H1 (cell line): ENCODE results near the gene LMX1B. TPM values are rescaled to one million over a fixed set of nuclear protein-coding genes. Genes with fewer than 3 reads are reported as not detected.

Experiments used
- CTCF ChIA-PET: fragments of 300-600 bp; sonication (Branson Sonifier 250); formaldehyde crosslinking; loops from one replicate; lab custom pipeline; 2021; ENCODE audit not compliant: partially characterized antibody; lab: Charles Lee
- POLR2A ChIA-PET: fragments of 300-600 bp; sonication (Branson Sonifier 250); formaldehyde crosslinking; loops from one replicate; lab custom pipeline; 2021; ENCODE audit warnings: inconsistent platforms; ENCODE audit not compliant: partially characterized antibody; lab: Charles Lee
- DNase-seq, 2 experiments: peaks; one replicate each; pipeline versions ENCODE4 v3.0.0 to v3.0.0-alpha.2; 2010 to 2022; ENCODE audit warnings: low spot score in 2 of 2, low read depth in 1 of 2, mixed read lengths in 1 of 2
- FAIRE-seq: peaks from 2 replicates; lab custom pipeline; 2011; peaks lifted over from hg19 to GRCh38; lab: Jason Lieb, UNC
- H2AFZ ChIP-seq: 2 replicates; pipeline ENCODE4 v1.8.1; 2012; ENCODE audit warnings: low read length, inconsistent platforms
- H2AK5ac ChIP-seq: 2 replicates; pipeline ENCODE4 v1.6.1; 2013; ENCODE audit warnings: low read depth, low read length
- H2BK120ac ChIP-seq: replicated peaks from 2 replicates; pipeline ENCODE3; 2013; ENCODE audit warnings: low read depth, low read length, inconsistent platforms
- H2BK12ac ChIP-seq: 2 replicates; pipeline ENCODE4 v1.6.1; 2013; ENCODE audit warnings: low read depth, low read length
- H2BK15ac ChIP-seq: 2 replicates; pipeline ENCODE4 v1.6.1; 2013; ENCODE audit warnings: low read length
- H2BK20ac ChIP-seq: 2 replicates; pipeline ENCODE4 v1.6.1; 2013; ENCODE audit warnings: low read length
- H2BK5ac ChIP-seq: 2 replicates; pipeline ENCODE4 v1.6.1; 2013; ENCODE audit warnings: low read depth, low read length
- H3K14ac ChIP-seq: 2 replicates; pipeline ENCODE4 v1.6.1; 2013; ENCODE audit warnings: inconsistent platforms; ENCODE audit not compliant: insufficient read length
- H3K18ac ChIP-seq: 2 replicates; pipeline ENCODE4 v1.6.1; 2013; ENCODE audit warnings: low read length; ENCODE audit errors: extremely low read depth
- H3K23ac ChIP-seq: 2 replicates; pipeline ENCODE4 v1.6.1; 2013; ENCODE audit warnings: inconsistent platforms; ENCODE audit not compliant: insufficient read length
- H3K23me2 ChIP-seq: 2 replicates; pipeline ENCODE4 v1.6.1; 2013; ENCODE audit warnings: low read depth, low read length
- H3K27ac ChIP-seq: 2 replicates; pipeline ENCODE4 v1.6.1; 2011; ENCODE audit warnings: low read depth, low read length, inconsistent platforms
- H3K27me3 ChIP-seq, 4 experiments: replicated peaks in 1 of 4; 1 replicate in 1 of 4; 2 replicates in 3 of 4; pipeline versions ENCODE4 v1.6.1 to v1.8.1; 2011 to 2013; ENCODE audit warnings: low read length in 3 of 4, mild to moderate bottlenecking in 3 of 4, inconsistent platforms in 2 of 4, mixed read lengths in 2 of 4, moderate library complexity in 1 of 4; ENCODE audit not compliant: control insufficient read depth in 3 of 4, insufficient read depth in 3 of 4; ENCODE audit errors: extremely low read depth in 1 of 4
- H3K36me3 ChIP-seq, 4 experiments: 2 replicates each; pipeline versions ENCODE4 v1.6.1 to v1.8.1; 2011 to 2013; ENCODE audit warnings: mild to moderate bottlenecking in 4 of 4, low read length in 3 of 4, moderate library complexity in 2 of 4, control low read depth in 1 of 4, inconsistent platforms in 1 of 4; ENCODE audit not compliant: insufficient read depth in 4 of 4, control insufficient read depth in 2 of 4
- H3K4ac ChIP-seq: replicated peaks from 2 replicates; pipeline ENCODE3; 2013; ENCODE audit warnings: low read length, low read depth, mixed read lengths, inconsistent platforms; ENCODE audit not compliant: insufficient read length
- H3K4me1 ChIP-seq, 4 experiments: replicated peaks in 1 of 4; 1 replicate in 1 of 4; 2 replicates in 3 of 4; pipeline versions ENCODE4 v1.6.1 to v1.8.1; 2011 to 2013; ENCODE audit warnings: low read length in 3 of 4, inconsistent platforms in 2 of 4, mixed read lengths in 1 of 4; ENCODE audit not compliant: insufficient read depth in 4 of 4, control insufficient read depth in 3 of 4
- H3K4me2 ChIP-seq, 2 experiments: 2 replicates each; pipeline versions ENCODE4 v1.6.1 to v1.8.1; 2011 to 2013; ENCODE audit warnings: low read depth in 2 of 2, low read length in 2 of 2, control low read depth in 1 of 2, inconsistent platforms in 1 of 2, mild to moderate bottlenecking in 1 of 2; ENCODE audit not compliant: insufficient read depth in 1 of 2
- H3K4me3 ChIP-seq, 4 experiments: fragments of 200-600, 300-600 bp in 1 of 4; sonication (generic), shearing (Covaris generic), sonication (Bioruptor Twin) in 1 of 4; 2 replicates each; pipeline versions ENCODE4 v1.5.1 to v1.8.1; 2011 to 2016; ENCODE audit warnings: low read length in 4 of 4, low read depth in 3 of 4, control low read depth in 2 of 4, inconsistent platforms in 2 of 4, mild to moderate bottlenecking in 2 of 4, mixed read lengths in 1 of 4, moderate library complexity in 1 of 4; ENCODE audit not compliant: insufficient read depth in 2 of 4; ENCODE audit errors: extremely low read depth in 1 of 4
- H3K56ac ChIP-seq: replicated peaks from 2 replicates; pipeline ENCODE3; 2013; ENCODE audit warnings: low read depth, mild to moderate bottlenecking, mixed read lengths, low read length, inconsistent platforms; ENCODE audit not compliant: insufficient read length
- H3K79me1 ChIP-seq: 2 replicates; pipeline ENCODE4 v1.6.1; 2013; ENCODE audit warnings: low read depth, low read length, control low read depth
- H3K79me2 ChIP-seq, 2 experiments: 2 replicates each; pipeline versions ENCODE4 v1.6.1 to v1.8.1; 2012 to 2013; ENCODE audit warnings: low read length in 2 of 2, mild to moderate bottlenecking in 2 of 2, inconsistent platforms in 1 of 2; ENCODE audit not compliant: insufficient read depth in 2 of 2, control insufficient read depth in 1 of 2
- H3K9ac ChIP-seq, 4 experiments: replicated peaks in 1 of 4; 1 replicate in 1 of 4; 2 replicates in 3 of 4; pipeline versions ENCODE4 v1.6.1 to v1.8.1; 2011 to 2013; ENCODE audit warnings: low read depth in 3 of 4, low read length in 3 of 4, control low read depth in 2 of 4, mild to moderate bottlenecking in 2 of 4, moderate library complexity in 2 of 4, inconsistent platforms in 1 of 4; ENCODE audit errors: extremely low read depth in 1 of 4
- H3K9me3 ChIP-seq, 2 experiments: 2 replicates each; pipeline versions ENCODE4 v1.6.1 to v1.8.1; 2012 to 2013; ENCODE audit warnings: mild to moderate bottlenecking in 2 of 2, moderate library complexity in 2 of 2, control low read depth in 1 of 2, inconsistent platforms in 1 of 2, low read depth in 1 of 2, low read length in 1 of 2, mixed read lengths in 1 of 2; ENCODE audit not compliant: insufficient read depth in 2 of 2
- H4K20me1 ChIP-seq, 2 experiments: replicated peaks in 1 of 2; 2 replicates each; pipeline versions ENCODE3 to v1.8.1; 2011 to 2013; ENCODE audit warnings: inconsistent platforms in 2 of 2, low read length in 2 of 2, mild to moderate bottlenecking in 1 of 2; ENCODE audit not compliant: insufficient read depth in 2 of 2, control insufficient read depth in 1 of 2
- H4K5ac ChIP-seq: 2 replicates; pipeline ENCODE4 v1.6.1; 2013; ENCODE audit warnings: low read length, low read depth, mixed read lengths, inconsistent platforms; ENCODE audit not compliant: insufficient read length
- H4K8ac ChIP-seq: 2 replicates; pipeline ENCODE4 v1.8.0; 2013; ENCODE audit warnings: mild to moderate bottlenecking, moderate library complexity, low read length, inconsistent platforms; ENCODE audit not compliant: insufficient read depth; ENCODE audit errors: extremely low read depth
- H4K91ac ChIP-seq: replicated peaks from 2 replicates; pipeline ENCODE3; 2013; ENCODE audit warnings: low read length, mixed read lengths, inconsistent platforms; ENCODE audit not compliant: insufficient read length
- CBX8 ChIP-seq: fragments of 300-800, 300-1000 bp; sonication (generic); IDR thresholded peaks from 2 replicates; pipeline ENCODE4 v1.7.1; 2016; ENCODE audit warnings: low read depth, low read length, borderline replicate concordance
- CEBPB ChIP-seq: IDR thresholded peaks from 2 replicates; pipeline ENCODE4 v1.6.1; 2012; ENCODE audit warnings: low read depth, low read length
- CTBP2 ChIP-seq: IDR thresholded peaks from 2 replicates; pipeline ENCODE4 v1.7.0; 2011; ENCODE audit warnings: borderline replicate concordance, mild to moderate bottlenecking, moderate library complexity, mixed read lengths, low read length; ENCODE audit not compliant: insufficient read depth, insufficient read length
- EP300 ChIP-seq, 2 experiments: IDR thresholded peaks; 1 replicate in 1 of 2; 2 replicates in 1 of 2; pipeline ENCODE4 v1.6.1; 2011 to 2012; ENCODE audit warnings: low read depth in 2 of 2, low read length in 2 of 2, mild to moderate bottlenecking in 2 of 2, borderline replicate concordance in 1 of 2, inconsistent platforms in 1 of 2, moderate library complexity in 1 of 2
- HDAC6 ChIP-seq: IDR thresholded peaks from one replicate; pipeline ENCODE4 v1.7.1; 2012; ENCODE audit warnings: low read depth, mild to moderate bottlenecking, inconsistent platforms, low read length, moderate library complexity
- RAD21 ChIP-seq, 2 experiments: IDR thresholded peaks in 1 of 2; conservative IDR thresholded peaks in 1 of 2; 2 replicates each; pipeline ENCODE4 v1.6.1; 2011; ENCODE audit warnings: low read depth in 2 of 2, low read length in 2 of 2, improper control_type of control experiment in 1 of 2, inconsistent platforms in 1 of 2, mild to moderate bottlenecking in 1 of 2, moderate library complexity in 1 of 2
- RFX5 ChIP-seq: IDR thresholded peaks from 2 replicates; pipeline ENCODE4 v1.6.1; 2011; ENCODE audit warnings: low read depth, low read length, improper control_type of control experiment, borderline replicate concordance
- SAP30 ChIP-seq: fragments of 300-600 bp; sonication (generic); IDR thresholded peaks from 2 replicates; pipeline ENCODE4 v1.7.1; 2012; ENCODE audit warnings: low read length, moderate library complexity, mild to moderate bottlenecking, inconsistent platforms; ENCODE audit not compliant: insufficient read depth, insufficient replicate concordance
- SIN3A ChIP-seq, 2 experiments: IDR thresholded peaks in 1 of 2; conservative IDR thresholded peaks in 1 of 2; 2 replicates each; pipeline ENCODE4 v1.6.1; 2011 to 2012; ENCODE audit warnings: low read length in 2 of 2, improper control_type of control experiment in 1 of 2, low read depth in 1 of 2, mild to moderate bottlenecking in 1 of 2
- SRF ChIP-seq: IDR thresholded peaks from 2 replicates; pipeline ENCODE4 v1.6.1; 2011; ENCODE audit warnings: mild to moderate bottlenecking, low read depth, low read length, moderate library complexity
- USF2 ChIP-seq: IDR thresholded peaks from 2 replicates; pipeline ENCODE4 v1.6.1; 2011; ENCODE audit warnings: low read length, improper control_type of control experiment
- WGBS, 2 experiments: shearing (Covaris generic) in 1 of 2; methylation state at CpG; one replicate each; pipeline versions ENCODE4 v1.1.6 to v1.1.7; 2013 to 2015; ENCODE audit warnings: low lambda C conversion rate in 2 of 2, mixed read lengths in 2 of 2, inconsistent platforms in 1 of 2, low coverage in 1 of 2, missing lambda C conversion rate in 1 of 2; ENCODE audit not compliant: insufficient replicate concordance in 2 of 2, insufficient coverage in 1 of 2, insufficient read length in 1 of 2; ENCODE audit errors: extremely low coverage in 1 of 2, missing lambda C conversion rate in 1 of 2; 5-methylcytosine and 5-hydroxymethylcytosine counted together
- polyA plus RNA-seq, 7 experiments: library from polyadenylated mRNA; depleted of rRNA in 3 of 7; stranded (reverse) in 5 of 7; unstranded in 2 of 7; fragments of >200 nt in 5 of 7; fragments of 200-250 nt in 2 of 7; gene quantifications; 1 replicate in 5 of 7; 2 replicates in 1 of 7; 4 replicates in 1 of 7; pipeline versions ENCODE4 v1.2.1 to v1.2.3, GENCODE V29; 2011 to 2013; ENCODE audit warnings: missing spikeins in 2 of 7, mixed read lengths in 2 of 7
- total RNA-seq: library from RNA; stranded (reverse); fragmentation: NEBNext Ultra II Directional; extraction: Animal tissue kit (Norgen Biotek cat#: 25700); gene quantifications from 2 replicates; pipeline ENCODE4 v1.2.1, GENCODE V29; 2021

LMX1B gene
- total and polyA plus RNA-seq, 2 of the 8 experiments (the other 6 are each of a cell fraction or from before 2014, with no cell fraction given) = 0.09 to 0.37 TPM

GRCh38 chr9:126623314-126623666, 9.6 kb downstream of the LMX1B start:
- peak overlapping the region in 1 of 4 experiments; percentile 56; a peak in 2 of 8 replicates for H3K4me3 ChIP-seq

More at GRCh38 chr9:126623314-126623666, 9.6 kb downstream of the LMX1B start:
- peaks cover 6% of the 10 kb centered on the region; the same call in 1 of the 2 replicates for H3K23me2 ChIP-seq
- H2BK20ac ChIP-seq = 0 out of 2 replicates have a peak overlapping the region, but pooled peaks have one; percentile 9
- H2BK12ac ChIP-seq = peak overlapping the region; percentile 40; the same call in 1 of the 2 replicates
- H4K8ac ChIP-seq = no peak overlapping the region
- peak overlapping the region; percentile 80 to 81 for H3K4me2 ChIP-seq
- no peak overlapping the region for H2BK5ac ChIP-seq
- no peak overlapping the region for H3K56ac ChIP-seq
- peaks cover 0 to 27% of the 10 kb centered on the region in 2 experiments for H4K20me1 ChIP-seq
- no peak overlapping the region for H2BK120ac ChIP-seq
- no peak overlapping the region for H3K14ac ChIP-seq
- H4K5ac ChIP-seq = no peak overlapping the region
- H2AK5ac ChIP-seq = no peak overlapping the region
- no peak overlapping the region for H3K27ac ChIP-seq
- no peak overlapping the region; the same call in 1 of the 2 replicates for H2BK15ac ChIP-seq
- no peak for DNase-seq
- peaks cover 94 to 100% (median 100%) of the 10 kb centered on the region in 4 experiments for H3K27me3 ChIP-seq
- no peak overlapping the region for H3K9ac ChIP-seq
- 2% methylated on average over 9 of the region's 9 CpGs; no CpG with 5 or more reads in 1 of the 2 experiments for WGBS, 2 experiments
- CTCF ChIA-PET = interaction anchor here (1.1 to 6.1 kb wide), 7 partner anchors 14 to 80 kb away, joined by 3 to 41 read pairs (median 7); no protein-coding TSS in a partner anchor
- peak overlapping the region; percentile 10; the same call in 1 of the 2 replicates for H3K18ac ChIP-seq
- H2AFZ ChIP-seq = no peak overlapping the region
- TF ChIP-seq EP300 (IDR thresholded peaks at IDR 0.05; ENCODE audit: borderline replicate concordance in 1 of 2, low read depth in 2 of 2, low read length in 2 of 2) (no peak), SIN3A (conservative IDR thresholded peaks at IDR 0.05 in 1 of 2, IDR thresholded peaks at IDR 0.05 in 1 of 2; ENCODE audit: low read depth in 1 of 2, low read length in 2 of 2) (no peak), CEBPB (no peak), SRF (no peak), SAP30 (no peak), CBX8 (no peak), CTBP2 (no peak), RFX5 (no peak), USF2 (no peak), HDAC6 (no peak), RAD21 (IDR thresholded peaks at IDR 0.05 in 1 of 2, conservative IDR thresholded peaks at IDR 0.05 in 1 of 2; ENCODE audit: low read depth in 2 of 2, low read length in 2 of 2) (no peak)
- POLR2A ChIA-PET = interaction anchor here (1.1 to 2.9 kb wide), 4 partner anchors 10 to 67 kb away, joined by 4 to 14 read pairs (median 5); partner anchors contain the start of gene LMX1B
- no peak overlapping the region for H3K4ac ChIP-seq
- H3K36me3 ChIP-seq = no peaks in the 10 kb centered on the region; a peak in 1 of 8 replicates
- H3K4me1 ChIP-seq = peaks cover under 1 to 49% (median 37%) of the 10 kb centered on the region in 4 experiments
- no peak overlapping the region for H3K23ac ChIP-seq
- H3K79me1 ChIP-seq = no peaks in the 10 kb centered on the region
- H4K91ac ChIP-seq = no peak overlapping the region
- H3K9me3 ChIP-seq = no peaks in the 10 kb centered on the region
- no peaks in the 10 kb centered on the region for H3K79me2 ChIP-seq
- no peak for FAIRE-seq
